Stimulated activated CD8-positive, alpha-beta memory T cell treated with anti-CD3 and anti-CD28 coated beads, Interleukin-12 subunit alpha, Interleukin-12 subunit beta, amount 100 ng/mL, for 1 hour (primary cell): ENCODE results near the gene PPFIA2.

Source experiments
- DNase-seq: peaks from one replicate; pipeline ENCODE4 v3.0.0-alpha.2; 2020; ENCODE audit warnings: low read depth

Gene PPFIA2

DNA sequence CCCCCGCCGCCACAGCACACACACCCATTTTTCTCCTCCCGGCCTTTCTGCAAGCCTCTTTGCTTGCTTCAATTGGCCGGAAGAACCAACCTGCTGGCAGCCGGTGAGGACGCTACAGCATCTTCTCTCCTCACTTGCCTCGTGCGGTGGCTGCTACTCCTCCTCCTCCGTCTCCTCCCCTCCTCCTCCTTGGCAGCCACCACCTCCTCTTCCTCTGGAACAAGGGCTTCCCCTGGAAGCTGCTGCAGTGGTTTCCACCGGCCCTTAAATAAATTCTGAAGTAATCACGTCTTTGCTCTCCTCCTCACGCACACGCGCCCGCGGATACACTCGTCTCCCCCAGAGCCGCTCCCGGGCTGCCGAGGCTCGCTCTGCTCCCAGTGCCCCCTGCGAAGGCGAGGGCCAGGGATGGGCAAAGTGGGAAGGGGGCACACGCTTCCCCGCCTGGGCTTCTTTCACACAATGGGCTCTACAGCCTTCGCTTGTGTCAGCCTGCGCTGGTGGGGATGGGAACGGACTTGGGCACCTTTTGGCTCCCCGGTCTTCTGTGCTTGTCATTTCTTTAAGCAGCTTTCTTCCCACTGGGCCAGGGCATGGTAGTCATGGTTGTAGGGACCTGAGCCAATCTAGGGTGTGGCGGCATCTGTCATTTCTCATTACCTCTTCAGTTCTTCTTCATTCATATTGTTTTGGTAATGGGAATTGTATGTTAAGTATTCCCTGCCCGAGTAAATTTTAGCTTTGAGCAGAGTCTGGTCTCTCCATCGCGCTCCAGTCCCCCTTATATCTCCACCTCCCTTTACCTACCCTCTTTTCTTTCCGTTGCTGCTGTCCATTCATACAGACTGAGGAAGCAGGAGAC is at the start of gene PPFIA2:
Gene PPFIA2, minus strand, starts transcription at position 161 of the 862 bp plus-strand sequence.
- no peak for DNase-seq

DNA sequence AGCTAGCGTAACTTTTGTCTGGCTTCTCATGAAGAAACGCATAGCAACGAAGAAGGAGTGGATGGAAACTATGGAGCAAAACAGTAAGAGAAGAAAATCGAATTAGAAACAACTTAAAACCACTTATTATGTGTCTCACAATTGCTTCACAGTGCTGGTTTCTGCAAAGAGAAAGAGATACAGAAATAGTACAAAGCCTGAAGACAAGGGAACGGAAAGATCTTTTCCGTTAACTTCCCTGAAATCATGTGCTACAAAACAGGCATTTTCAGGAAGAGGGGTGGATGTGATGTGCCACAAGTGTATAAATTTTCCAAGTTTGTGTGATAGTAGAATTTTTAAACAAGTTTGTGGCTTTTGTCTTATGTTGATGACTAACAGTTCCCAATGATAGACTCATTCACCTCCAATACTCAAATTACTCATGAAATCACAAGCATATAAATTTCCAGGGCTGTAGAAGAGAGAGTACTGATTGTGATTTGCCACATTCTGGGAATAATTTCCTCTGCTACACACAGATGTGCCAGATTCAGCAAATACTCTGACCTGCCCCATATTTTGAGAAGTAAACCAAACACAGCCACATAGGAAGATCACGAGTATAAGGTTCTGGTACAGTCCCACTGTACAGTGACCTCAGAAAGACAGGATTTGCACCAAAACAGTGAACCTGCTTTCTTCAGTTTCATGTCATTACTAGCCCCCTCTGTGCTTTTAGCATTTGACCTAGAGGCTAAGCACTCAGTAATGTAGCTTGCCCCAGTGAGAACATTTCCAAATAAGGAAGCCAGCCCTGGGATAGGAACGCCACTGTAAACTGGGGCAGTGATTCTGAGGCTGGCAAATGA is 41.4 kb upstream of the PPFIA2 start:
- no peak for DNase-seq

- DNase-seq = no peak
Observed at GRCh38 chr12:81798294-81798693, 39.1 kb upstream of the PPFIA2 start.

DNA sequence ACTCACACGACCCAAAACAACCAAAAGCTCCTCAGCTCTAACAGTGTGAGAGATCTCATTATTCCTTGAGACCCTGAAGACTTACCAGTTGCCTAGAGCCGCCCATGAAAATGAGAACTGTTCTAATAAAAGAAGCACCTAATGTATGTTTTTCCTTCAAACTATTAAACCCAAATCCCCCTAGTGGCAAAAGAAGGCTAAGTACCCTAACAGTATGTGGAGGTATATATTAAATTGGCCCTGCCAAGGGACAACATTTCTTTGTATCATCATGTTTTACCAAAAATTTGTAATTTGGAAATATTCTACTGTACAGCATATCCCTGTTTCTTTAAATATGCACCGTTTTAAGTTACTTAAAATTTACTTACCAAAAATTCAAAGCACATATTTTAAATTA is 38.0 kb upstream of the PPFIA2 start:
- DNase-seq = no peak

- DNase-seq = no peak
Observed at GRCh38 chr12:81792666-81793065, 33.5 kb upstream of the PPFIA2 start.

DNA sequence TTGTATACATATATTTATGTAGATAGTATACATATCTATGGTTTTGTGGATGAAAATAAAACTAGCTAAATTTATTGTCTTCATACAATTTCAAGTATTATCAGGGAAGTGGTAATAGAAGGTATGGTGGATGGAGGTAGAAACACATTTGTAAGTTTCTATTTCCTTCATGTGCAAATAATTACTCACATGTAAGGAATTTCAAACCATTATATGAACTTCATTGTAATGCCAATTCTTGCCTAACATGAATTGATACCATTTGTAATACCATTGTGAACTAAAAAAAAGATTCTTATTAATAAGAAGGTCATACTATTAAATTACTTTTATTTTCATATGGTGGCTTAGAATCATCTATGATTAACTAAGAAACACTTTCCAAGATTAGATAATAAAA is 20.1 kb upstream of the PPFIA2 start:
- DNase-seq = no peak

GRCh38 chr12:81778719-81779118 is 19.6 kb upstream of the PPFIA2 start:
- DNase-seq = no peak

DNA sequence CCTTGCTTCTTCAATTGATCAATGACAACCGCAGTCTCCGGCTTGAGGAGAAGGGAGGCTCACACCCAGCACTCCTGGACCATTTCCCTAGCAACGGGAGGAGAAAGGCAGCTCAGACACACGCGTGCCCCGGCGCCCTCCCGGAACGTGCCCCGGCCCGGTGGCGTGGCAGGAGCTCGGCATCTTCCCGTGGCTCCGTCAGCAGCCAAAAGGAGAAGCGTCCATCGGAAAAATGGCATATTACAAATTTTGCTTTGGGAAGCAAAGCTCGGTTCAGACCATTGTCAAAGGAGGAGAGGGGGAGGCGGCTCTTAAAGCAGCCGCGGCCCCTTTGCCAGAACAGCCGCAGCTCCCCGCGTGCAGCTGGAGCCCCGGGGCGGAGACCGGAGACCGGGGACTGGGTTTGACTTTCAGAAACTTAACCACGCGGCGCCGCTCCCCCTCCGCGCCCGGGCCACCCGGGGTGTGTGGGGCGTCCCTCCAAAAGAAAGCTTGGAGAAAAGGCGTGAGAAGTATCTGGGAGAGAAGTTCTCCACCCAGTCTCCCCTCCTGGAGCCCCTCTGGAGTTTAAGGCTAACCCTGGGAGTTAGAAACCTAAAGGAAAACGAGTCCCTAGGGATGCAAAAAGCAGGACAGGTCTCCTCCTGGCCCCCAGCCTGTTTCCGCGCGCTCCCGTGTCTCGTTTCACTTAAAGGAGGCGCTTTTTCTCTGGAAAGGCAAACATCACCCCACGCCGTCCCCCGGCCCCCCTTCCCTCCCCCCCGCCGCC is 545 bp downstream of the PPFIA2 start:
- no peak for DNase-seq

DNA sequence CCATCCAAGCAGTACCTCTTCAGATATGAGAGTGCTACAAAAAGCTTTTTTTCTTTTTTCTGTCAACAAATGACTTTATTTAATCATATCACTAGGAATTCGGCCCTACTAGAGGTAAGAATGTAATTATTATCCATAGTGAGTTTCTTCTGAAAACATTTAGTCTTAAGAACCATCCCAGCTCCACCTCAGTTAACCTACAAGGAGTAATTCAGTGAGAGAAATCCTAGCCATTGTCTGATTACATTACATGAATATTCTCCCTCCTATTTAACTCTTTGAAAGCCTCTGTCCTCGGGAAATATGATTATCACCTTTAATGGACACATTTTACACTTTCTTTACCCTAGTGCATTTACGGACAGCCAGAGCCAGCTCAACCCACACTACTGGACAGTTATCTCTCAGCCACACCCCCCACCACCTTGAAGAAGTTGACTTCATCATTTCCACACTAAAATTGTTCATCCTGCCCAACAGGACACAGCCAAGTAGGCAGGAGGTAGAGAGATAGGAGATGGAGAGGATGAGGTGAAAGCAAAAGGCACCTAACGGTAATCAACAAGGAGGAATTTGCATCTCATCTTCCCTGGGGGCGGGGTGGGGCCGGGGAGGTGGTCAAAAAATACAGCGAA is 1.3 kb downstream of the PPFIA2 start:
- no peak for DNase-seq

DNA sequence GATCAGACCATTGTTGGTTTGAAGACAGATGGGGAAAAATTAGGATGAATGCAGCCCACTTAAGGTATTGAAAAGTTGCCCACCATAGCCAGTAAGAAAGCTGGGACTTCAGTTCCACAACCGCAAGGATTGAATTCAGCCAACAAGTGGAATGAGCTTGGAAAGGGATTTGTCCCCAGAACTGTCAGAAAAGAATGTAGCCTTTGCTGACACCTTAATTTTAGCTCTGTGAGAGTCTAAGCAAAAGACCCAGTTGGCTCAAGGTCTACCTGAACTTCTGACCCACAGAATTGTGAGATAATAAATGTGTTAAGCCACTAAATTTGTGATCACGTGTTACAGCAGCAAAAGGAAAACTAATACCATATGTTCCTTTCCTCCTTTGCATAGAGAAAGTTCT is 29.4 kb downstream of the PPFIA2 start:
- DNase-seq = no peak

GRCh38 chr12:81727391-81727790 is 31.8 kb downstream of the PPFIA2 start:
- DNase-seq = no peak

GRCh38 chr12:81726634-81727033 is 32.5 kb downstream of the PPFIA2 start:
- DNase-seq = no peak

DNA sequence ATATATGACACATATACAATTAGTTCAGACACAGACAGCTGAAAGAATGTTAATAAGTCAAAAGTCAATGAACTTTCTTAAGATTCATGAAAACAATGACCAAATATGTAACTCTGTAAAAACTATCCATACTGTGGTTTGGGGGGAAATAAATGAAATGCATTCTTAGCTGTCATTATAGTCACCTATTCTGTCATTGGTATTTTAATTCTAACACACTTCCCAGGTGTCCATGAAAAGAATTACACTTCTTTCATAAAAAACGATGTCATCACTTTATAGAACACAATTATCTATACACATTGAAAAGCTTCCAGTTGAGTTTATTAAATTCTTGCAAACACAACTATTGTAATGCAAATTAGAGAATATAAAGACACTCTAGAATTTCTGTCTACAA is 35.8 kb downstream of the PPFIA2 start:
- DNase-seq = no peak

DNA sequence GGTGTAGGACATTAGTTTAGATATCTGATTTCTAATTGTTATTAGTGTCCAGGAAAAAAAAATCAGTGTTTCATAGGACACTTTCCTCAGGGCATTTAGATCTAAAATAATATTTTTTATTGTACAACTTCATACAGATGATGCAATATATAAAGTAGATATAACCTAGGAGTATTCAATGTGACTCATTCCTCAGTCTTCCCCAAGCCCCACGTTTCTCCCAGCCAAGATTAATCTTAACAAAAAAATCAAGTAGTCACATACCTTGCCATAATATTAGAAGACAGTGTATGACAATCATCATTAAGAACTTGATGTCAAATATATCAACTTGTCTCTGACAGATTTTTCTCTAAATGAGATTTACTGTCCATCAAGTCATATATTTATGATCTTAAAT is 37.1 kb downstream of the PPFIA2 start:
- no peak for DNase-seq

DNA sequence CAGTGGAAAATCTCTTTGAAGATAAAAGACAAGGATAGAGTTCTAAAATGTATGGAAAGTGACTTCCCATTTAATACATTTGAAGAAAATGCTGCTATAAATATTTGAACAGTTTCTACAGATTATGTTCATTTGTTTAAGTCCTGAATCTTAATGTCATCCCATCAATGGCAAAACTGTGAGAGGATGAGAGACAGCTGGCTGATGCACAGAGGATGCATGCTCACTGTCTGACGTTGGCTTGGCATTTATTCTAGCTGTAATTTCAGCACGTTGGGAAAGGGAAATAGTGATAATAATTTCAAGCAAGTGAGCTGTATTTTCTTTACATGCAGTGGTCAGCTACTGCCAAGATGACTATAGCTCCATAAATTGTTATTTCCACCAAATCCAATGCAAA is 40.5 kb downstream of the PPFIA2 start:
- no peak for DNase-seq

- DNase-seq = no peak
Observed at GRCh38 chr12:81712536-81712935, 46.6 kb downstream of the PPFIA2 start.

DNA sequence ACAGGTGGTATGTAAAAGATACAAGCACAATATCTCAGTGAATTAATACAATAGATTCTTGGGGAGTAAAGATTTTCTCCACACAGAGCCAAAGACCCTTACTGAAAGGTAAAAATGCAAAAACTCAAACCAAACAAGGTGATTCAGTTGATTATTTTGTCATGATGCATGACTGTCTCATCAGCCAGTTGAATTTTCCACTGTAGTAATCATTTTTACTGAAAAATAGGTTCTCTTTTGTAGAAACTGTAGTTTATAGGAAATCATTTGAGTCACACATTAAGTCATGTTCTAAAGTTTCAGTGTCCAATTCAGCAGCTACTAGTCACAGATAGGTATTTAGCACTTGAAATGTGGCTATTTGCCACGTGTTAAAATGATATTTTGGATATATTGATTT is 53.6 kb downstream of the PPFIA2 start:
- no peak for DNase-seq

GRCh38 chr12:81699551-81699950 is 59.6 kb downstream of the PPFIA2 start:
- DNase-seq = no peak

DNA sequence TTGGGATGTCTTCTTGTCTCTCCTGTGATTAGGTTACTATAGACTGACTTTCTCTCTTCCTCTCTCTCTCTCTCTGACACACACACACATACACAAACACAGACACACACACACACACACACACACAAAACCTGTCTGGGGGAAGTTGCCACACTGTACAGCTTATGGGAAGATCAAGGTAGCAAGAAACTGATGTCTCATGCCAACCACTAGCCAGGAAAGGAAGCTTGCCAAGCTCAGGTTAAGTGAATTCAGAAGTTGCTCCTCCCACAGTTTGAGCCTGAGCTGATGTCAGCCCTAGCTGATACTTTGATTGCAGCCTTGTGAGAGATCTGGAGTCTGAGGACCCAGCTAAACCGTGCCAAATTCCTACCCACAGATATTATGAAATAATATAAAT is 67.1 kb downstream of the PPFIA2 start:
- no peak for DNase-seq

DNA sequence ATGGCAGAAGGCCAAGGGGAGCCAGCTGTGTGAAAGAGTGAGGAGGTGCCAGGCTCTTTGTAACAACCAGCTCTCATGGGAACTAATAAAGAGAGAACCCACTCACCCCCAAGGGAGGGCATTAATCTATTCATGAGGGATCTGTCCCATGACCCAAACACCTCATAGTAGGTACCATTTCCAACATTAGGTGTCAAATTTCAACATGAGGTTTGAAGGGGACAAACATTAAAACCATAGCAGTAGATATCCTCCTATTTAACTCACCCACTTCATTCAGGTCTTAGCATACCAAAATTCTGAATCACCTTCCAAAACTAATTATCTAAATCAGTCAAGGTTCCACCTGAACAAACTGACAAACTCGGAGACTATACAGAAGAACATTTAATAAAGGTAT is 75.3 kb downstream of the PPFIA2 start:
- no peak for DNase-seq

DNA sequence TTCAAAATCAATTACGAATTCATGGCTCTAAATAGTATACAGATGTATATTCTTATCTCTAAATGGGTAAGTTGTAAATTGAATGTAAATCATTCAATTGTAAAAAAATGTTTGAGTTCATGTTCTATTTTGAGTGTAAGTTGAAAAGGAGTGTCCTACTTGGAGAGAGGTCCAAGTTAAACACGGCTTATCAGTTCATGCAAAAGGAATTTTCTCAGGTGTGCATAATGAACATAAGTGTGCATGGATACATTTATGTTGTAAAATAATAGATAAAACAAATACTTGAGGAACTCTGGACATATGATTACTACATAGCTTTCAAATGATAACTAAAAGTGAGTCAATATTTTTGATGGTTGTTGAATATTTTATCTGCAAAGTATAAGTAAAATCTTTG is 79.5 kb downstream of the PPFIA2 start:
- no peak for DNase-seq

GRCh38 chr12:81670759-81671158 is 88.4 kb downstream of the PPFIA2 start:
- no peak for DNase-seq
